Measurements from ENCODE around the gene HEPN1. TPM values are rescaled to one million over a fixed set of nuclear protein-coding genes. Genes with fewer than 3 reads are reported as not detected.

The HEPN1 gene
- total and polyA plus RNA-seq, 9 of the 15 experiments (the other 6 are each of a cell fraction or from before 2014, with no cell fraction given) = not detected

GRCh38 chr11:124875943-124876817, 42.9 kb upstream of the HEPN1 start (continued):
- TF ChIP-seq, protein P1, sequence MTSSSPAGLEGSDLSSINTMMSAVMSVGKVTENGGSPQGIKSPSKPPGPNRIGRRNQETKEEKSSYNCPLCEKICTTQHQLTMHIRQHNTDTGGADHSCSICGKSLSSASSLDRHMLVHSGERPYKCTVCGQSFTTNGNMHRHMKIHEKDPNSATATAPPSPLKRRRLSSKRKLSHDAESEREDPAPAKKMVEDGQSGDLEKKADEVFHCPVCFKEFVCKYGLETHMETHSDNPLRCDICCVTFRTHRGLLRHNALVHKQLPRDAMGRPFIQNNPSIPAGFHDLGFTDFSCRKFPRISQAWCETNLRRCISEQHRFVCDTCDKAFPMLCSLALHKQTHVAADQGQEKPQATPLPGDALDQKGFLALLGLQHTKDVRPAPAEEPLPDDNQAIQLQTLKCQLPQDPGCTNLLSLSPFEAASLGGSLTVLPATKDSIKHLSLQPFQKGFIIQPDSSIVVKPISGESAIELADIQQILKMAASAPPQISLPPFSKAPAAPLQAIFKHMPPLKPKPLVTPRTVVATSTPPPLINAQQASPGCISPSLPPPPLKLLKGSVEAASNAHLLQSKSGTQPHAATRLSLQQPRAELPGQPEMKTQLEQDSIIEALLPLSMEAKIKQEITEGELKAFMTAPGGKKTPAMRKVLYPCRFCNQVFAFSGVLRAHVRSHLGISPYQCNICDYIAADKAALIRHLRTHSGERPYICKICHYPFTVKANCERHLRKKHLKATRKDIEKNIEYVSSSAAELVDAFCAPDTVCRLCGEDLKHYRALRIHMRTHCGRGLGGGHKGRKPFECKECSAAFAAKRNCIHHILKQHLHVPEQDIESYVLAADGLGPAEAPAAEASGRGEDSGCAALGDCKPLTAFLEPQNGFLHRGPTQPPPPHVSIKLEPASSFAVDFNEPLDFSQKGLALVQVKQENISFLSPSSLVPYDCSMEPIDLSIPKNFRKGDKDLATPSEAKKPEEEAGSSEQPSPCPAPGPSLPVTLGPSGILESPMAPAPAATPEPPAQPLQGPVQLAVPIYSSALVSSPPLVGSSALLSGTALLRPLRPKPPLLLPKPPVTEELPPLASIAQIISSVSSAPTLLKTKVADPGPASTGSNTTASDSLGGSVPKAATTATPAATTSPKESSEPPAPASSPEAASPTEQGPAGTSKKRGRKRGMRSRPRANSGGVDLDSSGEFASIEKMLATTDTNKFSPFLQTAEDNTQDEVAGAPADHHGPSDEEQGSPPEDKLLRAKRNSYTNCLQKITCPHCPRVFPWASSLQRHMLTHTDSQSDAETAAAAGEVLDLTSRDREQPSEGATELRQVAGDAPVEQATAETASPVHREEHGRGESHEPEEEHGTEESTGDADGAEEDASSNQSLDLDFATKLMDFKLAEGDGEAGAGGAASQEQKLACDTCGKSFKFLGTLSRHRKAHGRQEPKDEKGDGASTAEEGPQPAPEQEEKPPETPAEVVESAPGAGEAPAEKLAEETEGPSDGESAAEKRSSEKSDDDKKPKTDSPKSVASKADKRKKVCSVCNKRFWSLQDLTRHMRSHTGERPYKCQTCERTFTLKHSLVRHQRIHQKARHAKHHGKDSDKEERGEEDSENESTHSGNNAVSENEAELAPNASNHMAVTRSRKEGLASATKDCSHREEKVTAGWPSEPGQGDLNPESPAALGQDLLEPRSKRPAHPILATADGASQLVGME (CRISPR knock-in tag; IDR thresholded peaks at IDR 0.05) = no peak
- TF ChIP-seq ZFP1 (CRISPR knock-in tag; IDR thresholded peaks at IDR 0.05) = no peak
- TF ChIP-seq OTX1 (CRISPR knock-in tag; IDR thresholded peaks at IDR 0.05) = no peak
- TF ChIP-seq TSC22D4 (tag; IDR thresholded peaks at IDR 0.05) = no peak
- no peak for TF ChIP-seq POLR2H (tag; IDR thresholded peaks at IDR 0.05; ENCODE audit: low read depth)
- no peak for TF ChIP-seq ETS2 (tag; IDR thresholded peaks at IDR 0.05; ENCODE audit: borderline replicate concordance, poor library complexity, severe bottlenecking)
- TF ChIP-seq HMGXB4 (CRISPR knock-in tag; IDR thresholded peaks at IDR 0.05) = peak; percentile 55; the same call in 1 of the 2 replicates
- TF ChIP-seq CCAR2 (IDR thresholded peaks at IDR 0.05; ENCODE audit: low read depth, low read length) = no peak
- TF ChIP-seq ZNF695 (CRISPR knock-in tag; IDR thresholded peaks at IDR 0.05) = no peak
- TF ChIP-seq POLR2A (conservative IDR thresholded peaks at IDR 0.05) = peak; percentile 67
- TF ChIP-seq NR3C1 (CRISPR knock-in tag; IDR thresholded peaks at IDR 0.05) = no peak
- no peak for TF ChIP-seq ZMIZ1 (IDR thresholded peaks at IDR 0.05; ENCODE audit: low read depth in 2 of 2, low read length in 2 of 2)
- no peak for TF ChIP-seq SOX6 (IDR thresholded peaks at IDR 0.05)
- no peak for TF ChIP-seq SMAD1 (IDR thresholded peaks at IDR 0.05; ENCODE audit: low read depth, low read length, partially characterized antibody)
- no peak for TF ChIP-seq ID3 (CRISPR knock-in tag; IDR thresholded peaks at IDR 0.05)
- TF ChIP-seq ID3 (tag; IDR thresholded peaks at IDR 0.05) = 0 out of 2 replicates have a peak, but pooled peaks have one; percentile 35

Data from K562 (cell line).